Stimulated activated effector memory CD8-positive, alpha-beta T cell treated with anti-CD3 and anti-CD28 coated beads, Interleukin-12 subunit alpha, Interleukin-12 subunit beta, amount 100 ng/mL, for 72 hours (primary cell): ENCODE measurements around the gene DAPK1.

Experiments
- ATAC-seq: fragments of 150-1000 bp; cut with Tn5 transposase; 2 replicates; pipeline ENCODE4 v1.10.0; 2021
- DNase-seq, 2 donors: peaks; one replicate each; pipeline ENCODE4 v3.0.0; 2021 to 2022; ENCODE audit warnings: low spot score in 2 of 2
- H3K27ac Mint-ChIP-seq: one replicate; pipeline ENCODE4 v1.8.0; 2022; ENCODE audit warnings: mild to moderate bottlenecking, mixed read lengths
- H3K36me3 Mint-ChIP-seq: one replicate; pipeline ENCODE4 v1.8.0; 2022; ENCODE audit warnings: mild to moderate bottlenecking, mixed read lengths
- H3K4me1 Mint-ChIP-seq: one replicate; pipeline ENCODE4 v1.8.0; 2022; ENCODE audit warnings: mixed read lengths
- H3K4me3 Mint-ChIP-seq: one replicate; pipeline ENCODE4 v1.8.0; 2022; ENCODE audit warnings: mild to moderate bottlenecking, mixed read lengths
- H3K9me3 Mint-ChIP-seq: one replicate; pipeline ENCODE4 v1.8.0; 2022; ENCODE audit warnings: mixed read lengths

The DAPK1 gene

GRCh38 chr9:87504938-87505337 lies 7.3 kb downstream of the DAPK1 start:
- Mint-ChIP-seq H3K36me3 (no peaks in the 10 kb centered on the region), H3K4me1 (no peaks in the 10 kb centered on the region), H3K9me3 (no peaks in the 10 kb centered on the region), H3K4me3 (no peak overlapping the region), H3K27ac (no peak overlapping the region)
- no peak for ATAC-seq
- DNase-seq: no peak

- ATAC-seq: no peak
- no peak for DNase-seq
- Mint-ChIP-seq H3K4me3 (no peak overlapping the region), H3K36me3 (no peaks in the 10 kb centered on the region), H3K4me1 (no peaks in the 10 kb centered on the region), H3K9me3 (no peaks in the 10 kb centered on the region), H3K27ac (no peak overlapping the region)
Measured at GRCh38 chr9:87505869-87506678, 8.4 kb downstream of the DAPK1 start.

- no peak overlapping the region for H3K4me3 Mint-ChIP-seq
- no peaks in the 10 kb centered on the region for H3K4me1 Mint-ChIP-seq
- H3K9me3 Mint-ChIP-seq: no peaks in the 10 kb centered on the region
- H3K36me3 Mint-ChIP-seq: no peaks in the 10 kb centered on the region
- no peak overlapping the region for H3K27ac Mint-ChIP-seq
- DNase-seq: no peak
- ATAC-seq: no peak
Measured at GRCh38 chr9:87507576-87507975, 9.9 kb downstream of the DAPK1 start.

GRCh38 chr9:87510252-87510683 lies 12.6 kb downstream of the DAPK1 start:
- ATAC-seq: no peak

GRCh38 chr9:87512311-87512710 lies 14.6 kb downstream of the DAPK1 start:
- ATAC-seq (no peak), DNase-seq (no peak)
- H3K9me3 Mint-ChIP-seq: no peaks in the 10 kb centered on the region
- H3K4me3 Mint-ChIP-seq: no peak overlapping the region
- no peaks in the 10 kb centered on the region for H3K36me3 Mint-ChIP-seq
- H3K4me1 Mint-ChIP-seq: no peaks in the 10 kb centered on the region
- H3K27ac Mint-ChIP-seq: no peak overlapping the region

More at GRCh38 chr9:87510252-87510683, 12.6 kb downstream of the DAPK1 start:
- Mint-ChIP-seq H3K4me1 (no peaks in the 10 kb centered on the region), H3K4me3 (no peak overlapping the region), H3K36me3 (no peaks in the 10 kb centered on the region), H3K27ac (no peak overlapping the region), H3K9me3 (no peaks in the 10 kb centered on the region)
- DNase-seq: no peak

GRCh38 chr9:87513161-87513560 lies 15.5 kb downstream of the DAPK1 start:
- H3K4me1 Mint-ChIP-seq: no peaks in the 10 kb centered on the region
- no peak for DNase-seq
- no peaks in the 10 kb centered on the region for H3K36me3 Mint-ChIP-seq
- no peak overlapping the region for H3K27ac Mint-ChIP-seq
- ATAC-seq: no peak
- no peaks in the 10 kb centered on the region for H3K9me3 Mint-ChIP-seq
- no peak overlapping the region for H3K4me3 Mint-ChIP-seq

GRCh38 chr9:87513880-87514535 lies 16.3 kb downstream of the DAPK1 start:
- no peak for ATAC-seq
- no peaks in the 10 kb centered on the region for H3K9me3 Mint-ChIP-seq
- H3K4me3 Mint-ChIP-seq: no peak overlapping the region
- no peak overlapping the region for H3K27ac Mint-ChIP-seq
- no peaks in the 10 kb centered on the region for H3K4me1 Mint-ChIP-seq
- no peak for DNase-seq
- no peaks in the 10 kb centered on the region for H3K36me3 Mint-ChIP-seq

GRCh38 chr9:87515006-87515405 lies 17.3 kb downstream of the DAPK1 start:
- H3K4me3 Mint-ChIP-seq: no peak overlapping the region
- no peak for DNase-seq
- H3K27ac Mint-ChIP-seq: no peak overlapping the region
- H3K4me1 Mint-ChIP-seq: no peaks in the 10 kb centered on the region
- ATAC-seq: no peak
- no peaks in the 10 kb centered on the region for H3K9me3 Mint-ChIP-seq
- H3K36me3 Mint-ChIP-seq: no peaks in the 10 kb centered on the region

- Mint-ChIP-seq H3K4me1 (no peaks in the 10 kb centered on the region), H3K4me3 (no peak overlapping the region), H3K9me3 (no peaks in the 10 kb centered on the region), H3K27ac (no peak overlapping the region), H3K36me3 (no peaks in the 10 kb centered on the region)
- no peak for DNase-seq
- no peak for ATAC-seq
Measured at GRCh38 chr9:87515588-87516221, 18.0 kb downstream of the DAPK1 start.

GRCh38 chr9:87516222-87516925 lies 18.7 kb downstream of the DAPK1 start:
- Mint-ChIP-seq H3K4me3 (no peak overlapping the region), H3K36me3 (no peaks in the 10 kb centered on the region), H3K4me1 (no peaks in the 10 kb centered on the region), H3K27ac (no peak overlapping the region), H3K9me3 (no peaks in the 10 kb centered on the region)
- DNase-seq (no peak), ATAC-seq (no peak)

- no peak for ATAC-seq
- Mint-ChIP-seq H3K9me3 (no peaks in the 10 kb centered on the region), H3K4me1 (no peaks in the 10 kb centered on the region), H3K4me3 (no peak overlapping the region), H3K36me3 (no peaks in the 10 kb centered on the region), H3K27ac (no peak overlapping the region)
- no peak for DNase-seq
Measured at GRCh38 chr9:87516926-87517290, 19.2 kb downstream of the DAPK1 start.

- no peak overlapping the region for H3K4me3 Mint-ChIP-seq
- H3K4me1 Mint-ChIP-seq: no peaks in the 10 kb centered on the region
- no peak overlapping the region for H3K27ac Mint-ChIP-seq
- no peaks in the 10 kb centered on the region for H3K36me3 Mint-ChIP-seq
- ATAC-seq (no peak), DNase-seq (no peak)
- no peaks in the 10 kb centered on the region for H3K9me3 Mint-ChIP-seq
Measured at GRCh38 chr9:87517732-87518131, 20.1 kb downstream of the DAPK1 start.

GRCh38 chr9:87518702-87519335 lies 21.2 kb downstream of the DAPK1 start:
- DNase-seq (no peak), ATAC-seq (no peak)
- Mint-ChIP-seq H3K36me3 (no peaks in the 10 kb centered on the region), H3K4me3 (no peak overlapping the region), H3K9me3 (no peaks in the 10 kb centered on the region), H3K27ac (no peak overlapping the region), H3K4me1 (no peaks in the 10 kb centered on the region)

GRCh38 chr9:87519461-87519860 lies 21.8 kb downstream of the DAPK1 start:
- ATAC-seq: no peak
- H3K27ac Mint-ChIP-seq: no peak overlapping the region
- no peaks in the 10 kb centered on the region for H3K9me3 Mint-ChIP-seq
- H3K4me3 Mint-ChIP-seq: no peak overlapping the region
- no peak for DNase-seq
- no peaks in the 10 kb centered on the region for H3K36me3 Mint-ChIP-seq
- H3K4me1 Mint-ChIP-seq: no peaks in the 10 kb centered on the region

- Mint-ChIP-seq H3K9me3 (no peaks in the 10 kb centered on the region), H3K36me3 (no peaks in the 10 kb centered on the region), H3K27ac (no peak overlapping the region), H3K4me3 (no peak overlapping the region), H3K4me1 (no peaks in the 10 kb centered on the region)
- DNase-seq (no peak), ATAC-seq (no peak)
Measured at GRCh38 chr9:87520172-87520683, 22.6 kb downstream of the DAPK1 start.
